ENCODE results near the gene TARBP2. TPM values are rescaled to one million over a fixed set of nuclear protein-coding genes. Genes with fewer than 3 reads are reported as not detected.

TARBP2 gene
- total and polyA plus RNA-seq, 10 donors: 25.9 to 57.1 (median 36.1) TPM

DNA sequence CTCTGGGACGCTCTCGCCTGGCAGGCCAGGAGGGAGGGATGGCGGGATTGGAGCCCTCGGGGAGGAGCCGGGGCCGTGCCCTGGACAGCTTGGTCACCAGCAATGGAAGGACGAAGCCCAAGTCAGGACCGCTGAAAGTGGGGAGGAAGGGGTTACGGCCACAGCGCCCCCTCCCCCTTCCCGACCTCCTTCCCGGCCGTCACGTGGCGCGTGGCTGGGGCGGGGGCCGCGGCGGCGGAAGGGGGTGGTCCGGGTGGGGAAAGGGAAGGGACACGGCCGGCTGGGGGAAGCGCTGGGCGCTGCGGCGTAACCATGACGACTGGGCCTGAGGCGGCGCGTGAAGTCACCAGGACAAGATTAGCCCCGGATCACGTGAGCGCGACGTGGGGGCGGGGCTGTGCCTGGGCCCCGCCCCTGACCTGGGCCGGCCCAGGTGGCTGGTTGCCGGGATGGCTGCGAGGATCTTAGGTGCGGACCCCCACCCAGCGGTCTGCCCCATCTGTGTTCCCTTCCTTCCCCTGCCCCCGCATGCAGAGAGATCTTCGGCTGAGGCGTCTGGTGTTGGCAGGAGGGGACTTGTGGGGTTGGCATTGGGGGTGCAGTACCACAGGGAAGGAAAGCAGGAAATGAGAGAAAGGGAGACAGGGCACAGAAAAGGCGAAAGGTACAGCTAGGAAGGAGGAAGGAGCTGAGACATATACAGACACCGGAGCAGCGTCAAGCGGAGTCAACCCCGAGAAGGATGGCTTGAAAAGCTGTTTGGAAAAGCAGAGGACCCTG, 8.1 kb upstream of the TARBP2 start:
- intact Hi-C loops (cut with DNase I; ENCODE audit: low total_unique reads): no loop called here

GRCh38 chr12:53493610-53494391, 7.3 kb upstream of the TARBP2 start:
- DNase-seq: no peak
- peak overlapping the region; percentile 23 to 81 (median 56) for H3K4me3 ChIP-seq
- 43 to 50% (median 48%) methylated on average over 11 of the region's 11 CpGs for WGBS, 5 donors
- H3K36me3 ChIP-seq: no peaks in the 10 kb centered on the region
- H3K9me3 ChIP-seq: no peaks in the 10 kb centered on the region
- no peaks in the 10 kb centered on the region for H3K27me3 ChIP-seq (replicated peaks in 1 of 7)
- H3K4me1 ChIP-seq: peaks cover 12 to 72% (median 41%) of the 10 kb centered on the region in 6 donors
- no peak for TF ChIP-seq CTCF (IDR thresholded peaks at IDR 0.05 in 8 of 11, conservative IDR thresholded peaks at IDR 0.05 in 3 of 11)
- peak overlapping the region; percentile 60 to 88 (median 82) for H3K27ac ChIP-seq
- intact Hi-C loops (cut with DNase I; ENCODE audit: low total_unique reads): no loop called here

More for the DNA sequence above, 8.1 kb upstream of the TARBP2 start:
- peak overlapping the region; percentile 23 to 81 (median 56) for H3K4me3 ChIP-seq
- peaks cover 0 to 4% (median 0%) of the 10 kb centered on the region in 6 donors for H3K36me3 ChIP-seq
- TF ChIP-seq POLR2A (IDR thresholded peaks at IDR 0.05) (peak in 1 of 3 donors; percentile 73), CTCF (IDR thresholded peaks at IDR 0.05 in 8 of 11, conservative IDR thresholded peaks at IDR 0.05 in 3 of 11) (no peak), POLR2AphosphoS5 (IDR thresholded peaks at IDR 0.05) (peak; percentile 90 to 92 (median 90))
- no peaks in the 10 kb centered on the region for H3K27me3 ChIP-seq (replicated peaks in 1 of 7)
- H3K27ac ChIP-seq: peak overlapping the region; percentile 60 to 88 (median 82)
- peaks cover 12 to 64% (median 35%) of the 10 kb centered on the region in 6 donors for H3K4me1 ChIP-seq
- no peaks in the 10 kb centered on the region for H3K9me3 ChIP-seq
- DNase-seq: peak; percentile 98
- 1 to 2% (median 1%) methylated on average over 27 to 52 of the region's 52 CpGs for WGBS, 5 donors

GRCh38 chr12:53495903-53496751, 5.0 kb upstream of the TARBP2 start:
- TF ChIP-seq CTCF (IDR thresholded peaks at IDR 0.05 in 8 of 11, conservative IDR thresholded peaks at IDR 0.05 in 3 of 11) (no peak), POLR2A (IDR thresholded peaks at IDR 0.05) (no peak), POLR2AphosphoS5 (IDR thresholded peaks at IDR 0.05) (peak in 2 of 3 donors; percentile 36 to 48)
- no peaks in the 10 kb centered on the region for H3K9me3 ChIP-seq
- DNase-seq: no peak
- peak overlapping the region in 7 of 8 donors; percentile 12 to 98 (median 58) for H3K27ac ChIP-seq
- intact Hi-C loops (cut with DNase I; ENCODE audit: low total_unique reads): no loop called here
- no peaks in the 10 kb centered on the region for H3K36me3 ChIP-seq
- H3K4me3 ChIP-seq: peak overlapping the region in 2 of 8 donors; percentile 24 to 34
- WGBS, 5 donors: 37 to 55% (median 46%) methylated on average over 5 of the region's 5 CpGs
- no peaks in the 10 kb centered on the region for H3K27me3 ChIP-seq (replicated peaks in 1 of 7)
- H3K4me1 ChIP-seq: peaks cover 12 to 88% (median 54%) of the 10 kb centered on the region in 6 donors

Data from spleen (tissue), 11 donors.